Suprapubic skin (tissue), 4 donors: ENCODE measurements around the gene GNAT1. TPM values are rescaled to one million over a fixed set of nuclear protein-coding genes. Genes with fewer than 3 reads are reported as not detected.

Experiments used
- DNase-seq, 2 donors: peaks; one replicate each; pipeline ENCODE4 v3.0.0-alpha.2; 2019; ENCODE audit warnings: low spot score in 2 of 2
- H3K27ac ChIP-seq: fragments of 200-600 bp; sonication (generic); one replicate; pipeline ENCODE4 v1.5.1; 2019
- H3K27me3 ChIP-seq: fragments of 200-600 bp; sonication (generic); one replicate; pipeline ENCODE4 v1.5.1; 2019
- H3K36me3 ChIP-seq: fragments of 200-600 bp; sonication (generic); one replicate; pipeline ENCODE4 v1.5.1; 2019
- H3K4me1 ChIP-seq: fragments of 200-600 bp; sonication (generic); one replicate; pipeline ENCODE4 v1.5.1; 2019
- H3K4me3 ChIP-seq: fragments of 200-600 bp; sonication (generic); one replicate; pipeline ENCODE4 v1.5.1; 2019; ENCODE audit warnings: mild to moderate bottlenecking
- H3K9me3 ChIP-seq: fragments of 200-600 bp; sonication (generic); one replicate; pipeline ENCODE4 v1.5.1; 2019
- CTCF ChIP-seq, 2 donors: fragments of 200-600 bp in 1 of 2; fragments of 450-650 bp in 1 of 2; sonication (generic) in 1 of 2; IDR thresholded peaks; one replicate each; pipeline ENCODE4 v1.5.1; 2016 to 2019; ENCODE audit warnings: antibody characterized with exemption in 2 of 2, mild to moderate bottlenecking in 1 of 2, moderate library complexity in 1 of 2
- EP300 ChIP-seq: sonication (generic); formaldehyde crosslinking; IDR thresholded peaks from one replicate; pipeline ENCODE4 v1.6.1; 2017; ENCODE audit warnings: antibody characterized with exemption
- POLR2A ChIP-seq, 2 donors: fragments of 450-650 bp; IDR thresholded peaks; one replicate each; pipeline ENCODE4 v1.6.1; 2017; ENCODE audit warnings: antibody characterized with exemption in 2 of 2, mild to moderate bottlenecking in 2 of 2, moderate library complexity in 2 of 2
- POLR2AphosphoS5 ChIP-seq, 3 donors: sonication (generic); formaldehyde crosslinking; IDR thresholded peaks; one replicate each; pipeline ENCODE4 v1.6.1; 2017; ENCODE audit warnings: antibody characterized with exemption in 3 of 3
- WGBS: methylation state at CpG from one replicate; pipeline ENCODE4 v1.1.5; 2018; 5-methylcytosine and 5-hydroxymethylcytosine counted together
- total RNA-seq, 4 donors: library from RNA; depleted of rRNA; stranded (reverse); fragments of >200 nt; gene quantifications; one replicate each; pipeline ENCODE4 v1.1.0, GENCODE V29; 2016

Gene GNAT1
- total RNA-seq, 4 donors from 2014 or later: 0.64 TPM; not detected in 3

GRCh38 chr3:50236484-50237132, 45.2 kb downstream of the GNAT1 start:
- Histone ChIP-seq H3K36me3 (peaks cover 5% of the 10 kb centered on the region), H3K4me3 (peak overlapping the region; percentile 76), H3K4me1 (peaks cover 66% of the 10 kb centered on the region), H3K27me3 (no peaks in the 10 kb centered on the region), H3K9me3 (no peaks in the 10 kb centered on the region), H3K27ac (peak overlapping the region; percentile 85)
- no peak for DNase-seq
- 1% methylated on average over 12 of the region's 13 CpGs for WGBS
- no peak for TF ChIP-seq POLR2A (IDR thresholded peaks at IDR 0.05)
- no peak for TF ChIP-seq POLR2AphosphoS5 (IDR thresholded peaks at IDR 0.05)

- H3K4me3 ChIP-seq: peak overlapping the region; percentile 76
- H3K4me1 ChIP-seq: peaks cover 72% of the 10 kb centered on the region
- no peak for DNase-seq
- TF ChIP-seq POLR2A (IDR thresholded peaks at IDR 0.05) (no peak), EP300 (no peak), POLR2AphosphoS5 (IDR thresholded peaks at IDR 0.05) (no peak), CTCF (IDR thresholded peaks at IDR 0.05) (no peak)
- 8% methylated on average over 7 of the region's 7 CpGs for WGBS
- H3K9me3 ChIP-seq: no peaks in the 10 kb centered on the region
- no peaks in the 10 kb centered on the region for H3K27me3 ChIP-seq
- peak overlapping the region; percentile 85 for H3K27ac ChIP-seq
- H3K36me3 ChIP-seq: peaks cover 5% of the 10 kb centered on the region
Observed at GRCh38 chr3:50237133-50237651, 45.8 kb downstream of the GNAT1 start.

- Histone ChIP-seq H3K9me3 (no peaks in the 10 kb centered on the region), H3K36me3 (peaks cover 5% of the 10 kb centered on the region), H3K4me3 (peak overlapping the region; percentile 76), H3K4me1 (peaks cover 80% of the 10 kb centered on the region), H3K27me3 (no peaks in the 10 kb centered on the region), H3K27ac (peak overlapping the region; percentile 85)
- no peak for TF ChIP-seq EP300
- TF ChIP-seq POLR2A (IDR thresholded peaks at IDR 0.05): peak in 1 of 2 donors; percentile 40
- TF ChIP-seq POLR2AphosphoS5 (IDR thresholded peaks at IDR 0.05): peak in 2 of 3 donors; percentile 64 to 67
- no peak for TF ChIP-seq CTCF (IDR thresholded peaks at IDR 0.05)
- peak; percentile 92 to 96 for DNase-seq
- WGBS: 0% methylated on average over 8 of the region's 31 CpGs
Observed at GRCh38 chr3:50237754-50238548, 46.5 kb downstream of the GNAT1 start.

GRCh38 chr3:50238549-50239026, 47.2 kb downstream of the GNAT1 start:
- Histone ChIP-seq H3K27me3 (no peaks in the 10 kb centered on the region), H3K4me3 (peak overlapping the region; percentile 76), H3K9me3 (no peaks in the 10 kb centered on the region), H3K4me1 (peaks cover 86% of the 10 kb centered on the region), H3K27ac (peak overlapping the region; percentile 85), H3K36me3 (peaks cover 5% of the 10 kb centered on the region)
- TF ChIP-seq CTCF (IDR thresholded peaks at IDR 0.05): no peak
- no peak for TF ChIP-seq EP300
- TF ChIP-seq POLR2AphosphoS5 (IDR thresholded peaks at IDR 0.05): no peak
- peak; percentile 92 to 94 for DNase-seq
- WGBS: 7% methylated on average over 3 of the region's 7 CpGs

- 100% methylated on average over 1 of the region's 4 CpGs for WGBS
- peaks cover 9% of the 10 kb centered on the region for H3K36me3 ChIP-seq
- H3K27ac ChIP-seq: peak overlapping the region; percentile 85
- H3K27me3 ChIP-seq: no peaks in the 10 kb centered on the region
- peaks cover 92% of the 10 kb centered on the region for H3K4me1 ChIP-seq
- H3K4me3 ChIP-seq: peak overlapping the region; percentile 76
- no peak for DNase-seq
- no peak for TF ChIP-seq POLR2A (IDR thresholded peaks at IDR 0.05)
- TF ChIP-seq EP300: no peak
- TF ChIP-seq CTCF (IDR thresholded peaks at IDR 0.05): no peak
- no peak for TF ChIP-seq POLR2AphosphoS5 (IDR thresholded peaks at IDR 0.05)
- no peaks in the 10 kb centered on the region for H3K9me3 ChIP-seq
Observed at GRCh38 chr3:50239649-50240048, 48.2 kb downstream of the GNAT1 start.
